ENCODE results near the gene IPPK. TPM values are rescaled to one million over a fixed set of nuclear protein-coding genes. Genes with fewer than 3 reads are reported as not detected.

The IPPK gene
- total RNA-seq, 1 donor from 2014 or later = 7.3 TPM

DNA sequence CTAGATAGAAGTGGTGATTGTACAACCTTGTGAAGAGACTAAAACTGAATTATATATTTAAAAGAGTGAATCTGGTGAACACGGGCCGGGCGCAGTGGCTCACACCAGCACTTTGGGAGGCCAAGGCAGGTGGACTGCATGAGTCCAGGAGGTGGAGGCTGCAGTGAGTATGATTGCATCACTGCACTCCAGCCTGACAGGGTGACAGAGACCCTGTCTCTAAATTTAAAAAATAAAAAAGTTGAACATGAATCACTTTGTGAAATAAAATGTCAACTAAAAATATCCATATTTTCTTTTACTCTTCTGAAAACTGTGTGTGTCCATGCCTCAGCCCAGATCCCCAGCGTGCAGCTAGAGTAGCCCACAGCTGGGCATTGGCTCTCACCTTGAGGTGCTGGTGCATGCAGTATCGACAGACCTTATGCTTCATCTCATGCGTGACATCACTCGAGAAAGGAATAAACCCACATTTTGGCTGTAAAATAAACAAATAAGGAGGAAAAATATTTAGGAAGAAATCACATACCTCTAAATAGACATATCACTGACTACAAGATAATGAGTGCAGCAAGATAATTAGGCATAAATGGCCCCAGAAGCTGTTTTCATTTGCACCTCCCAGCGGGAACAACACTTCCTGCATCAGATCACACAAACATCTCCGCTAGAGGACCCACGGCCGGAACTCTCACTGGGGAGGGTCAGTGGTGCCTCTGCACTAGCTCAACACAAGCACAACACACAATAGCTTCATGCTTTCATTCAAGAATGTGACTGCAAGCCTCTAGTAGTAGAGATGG, 22.1 kb downstream of the IPPK start:
- intact Hi-C loops (cut with DNase I) = no loop called here
- H3K27me3 ChIP-seq (ENCODE audit: low read depth) = no peaks in the 10 kb centered on the region
- DNase-seq (peak; percentile 16), ATAC-seq (no peak)
- peaks cover 82% of the 10 kb centered on the region for H3K36me3 ChIP-seq
- no peaks in the 10 kb centered on the region for H3K4me1 ChIP-seq
- H3K27ac ChIP-seq = no peak overlapping the region
- TF ChIP-seq, protein P1, sequence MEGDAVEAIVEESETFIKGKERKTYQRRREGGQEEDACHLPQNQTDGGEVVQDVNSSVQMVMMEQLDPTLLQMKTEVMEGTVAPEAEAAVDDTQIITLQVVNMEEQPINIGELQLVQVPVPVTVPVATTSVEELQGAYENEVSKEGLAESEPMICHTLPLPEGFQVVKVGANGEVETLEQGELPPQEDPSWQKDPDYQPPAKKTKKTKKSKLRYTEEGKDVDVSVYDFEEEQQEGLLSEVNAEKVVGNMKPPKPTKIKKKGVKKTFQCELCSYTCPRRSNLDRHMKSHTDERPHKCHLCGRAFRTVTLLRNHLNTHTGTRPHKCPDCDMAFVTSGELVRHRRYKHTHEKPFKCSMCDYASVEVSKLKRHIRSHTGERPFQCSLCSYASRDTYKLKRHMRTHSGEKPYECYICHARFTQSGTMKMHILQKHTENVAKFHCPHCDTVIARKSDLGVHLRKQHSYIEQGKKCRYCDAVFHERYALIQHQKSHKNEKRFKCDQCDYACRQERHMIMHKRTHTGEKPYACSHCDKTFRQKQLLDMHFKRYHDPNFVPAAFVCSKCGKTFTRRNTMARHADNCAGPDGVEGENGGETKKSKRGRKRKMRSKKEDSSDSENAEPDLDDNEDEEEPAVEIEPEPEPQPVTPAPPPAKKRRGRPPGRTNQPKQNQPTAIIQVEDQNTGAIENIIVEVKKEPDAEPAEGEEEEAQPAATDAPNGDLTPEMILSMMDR (IDR thresholded peaks at IDR 0.05) = no peak
- peaks cover 4% of the 10 kb centered on the region for H3K9me3 ChIP-seq
- no peak overlapping the region for H3K4me3 ChIP-seq

- ATAC-seq = no peak
- Histone ChIP-seq H3K27me3 (ENCODE audit: low read depth) (no peaks in the 10 kb centered on the region), H3K9me3 (peaks cover 4% of the 10 kb centered on the region), H3K27ac (no peak overlapping the region), H3K4me3 (no peak overlapping the region), H3K4me1 (no peaks in the 10 kb centered on the region), H3K36me3 (peaks cover 95% of the 10 kb centered on the region)
- intact Hi-C loops (cut with DNase I) = no loop called here
- DNase-seq = no peak
- TF ChIP-seq, protein P1 (IDR thresholded peaks at IDR 0.05) = no peak
These were observed 24.9 kb downstream of the IPPK start for GRCh38 chr9:92645041-92645440.

DNA sequence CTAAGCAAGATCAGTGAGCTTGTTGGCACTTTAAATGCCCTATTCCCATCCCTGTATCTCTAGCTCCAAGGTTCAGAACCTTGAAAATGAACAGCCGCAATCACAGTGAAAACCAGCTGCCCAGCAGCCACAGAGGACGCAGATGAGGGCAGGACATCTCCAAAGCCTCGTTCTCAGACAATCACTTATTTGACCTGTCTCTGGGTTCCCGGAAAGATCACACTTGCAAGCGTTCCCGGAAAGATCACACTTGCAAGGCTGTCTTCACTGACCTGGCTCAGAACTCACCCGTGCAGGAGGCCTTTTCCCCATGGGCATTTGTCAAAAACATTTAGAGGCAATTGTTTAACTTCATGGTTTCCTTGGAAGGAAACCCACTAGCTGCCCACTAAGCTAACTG, 25.7 kb downstream of the IPPK start:
- H3K27ac ChIP-seq = no peak overlapping the region
- ATAC-seq = no peak
- peaks cover 4% of the 10 kb centered on the region for H3K9me3 ChIP-seq
- intact Hi-C loops (cut with DNase I) = no loop called here
- no peak overlapping the region for H3K4me3 ChIP-seq
- TF ChIP-seq, protein P1 (IDR thresholded peaks at IDR 0.05) = no peak
- H3K4me1 ChIP-seq = no peaks in the 10 kb centered on the region
- peaks cover 100% of the 10 kb centered on the region for H3K36me3 ChIP-seq
- no peaks in the 10 kb centered on the region for H3K27me3 ChIP-seq (ENCODE audit: low read depth)
- DNase-seq = no peak

DNA sequence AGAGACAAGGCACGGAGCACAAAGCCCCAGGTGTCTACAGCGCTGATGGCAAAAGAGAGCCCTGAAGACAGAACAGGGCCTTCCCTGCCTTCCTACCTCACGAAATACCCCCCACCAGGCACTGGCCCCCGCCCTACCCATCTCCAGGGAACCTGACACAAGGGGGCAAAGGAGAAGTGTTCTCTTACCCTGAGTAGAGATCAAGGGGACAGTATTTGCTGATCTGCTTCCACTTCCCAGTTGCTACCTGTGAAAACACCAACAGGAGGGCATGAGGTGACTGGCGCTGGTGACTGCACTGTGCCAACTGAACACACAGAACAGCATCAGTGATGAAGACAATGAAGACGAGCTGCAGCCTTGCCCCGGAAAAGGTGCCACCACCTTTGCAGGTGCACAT, 27.4 kb downstream of the IPPK start:
- DNase-seq (no peak), ATAC-seq (no peak)
- H3K9me3 ChIP-seq = peaks cover 4% of the 10 kb centered on the region
- TF ChIP-seq, protein P1 (IDR thresholded peaks at IDR 0.05) = no peak
- no peaks in the 10 kb centered on the region for H3K27me3 ChIP-seq (ENCODE audit: low read depth)
- no peak overlapping the region for H3K27ac ChIP-seq
- intact Hi-C loops (cut with DNase I) = no loop called here
- H3K4me3 ChIP-seq = no peak overlapping the region
- H3K4me1 ChIP-seq = no peaks in the 10 kb centered on the region
- H3K36me3 ChIP-seq = peaks cover 100% of the 10 kb centered on the region

DNA sequence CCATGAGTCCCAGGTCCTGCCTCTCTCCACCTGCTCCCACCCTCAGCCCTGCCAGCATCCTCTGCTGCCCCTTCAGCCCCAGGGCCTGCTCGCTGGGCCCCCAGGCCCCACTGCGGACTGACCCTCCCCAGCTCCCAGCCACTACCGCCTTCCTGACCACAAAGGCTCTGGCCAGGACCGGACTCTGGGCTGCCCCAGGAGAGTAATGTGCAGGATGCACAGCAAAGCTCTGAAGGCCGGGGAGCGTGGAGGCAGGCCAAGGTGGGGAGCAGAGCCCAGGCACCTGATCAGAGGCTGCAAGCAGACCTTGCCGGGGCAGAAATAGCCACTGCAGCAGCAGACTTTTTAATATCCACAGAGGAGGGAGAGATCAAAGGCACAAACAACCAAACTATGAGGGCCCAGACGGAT, 27.9 kb downstream of the IPPK start:
- H3K36me3 ChIP-seq = peaks cover 100% of the 10 kb centered on the region
- ATAC-seq (no peak), DNase-seq (peak; percentile 28)
- H3K4me3 ChIP-seq = no peak overlapping the region
- H3K9me3 ChIP-seq = peaks cover 4% of the 10 kb centered on the region
- intact Hi-C loops (cut with DNase I) = no loop called here
- H3K27ac ChIP-seq = no peak overlapping the region
- no peaks in the 10 kb centered on the region for H3K4me1 ChIP-seq
- H3K27me3 ChIP-seq (ENCODE audit: low read depth) = no peaks in the 10 kb centered on the region
- TF ChIP-seq, protein P1 (IDR thresholded peaks at IDR 0.05) = no peak

All from lower lobe of right lung (tissue), 2 donors.